ENCODE data around the gene PTPRS.
A peak's percentile ranks its signal among the peaks of the same experiment; 100 is the strongest.

PTPRS gene

DNA sequence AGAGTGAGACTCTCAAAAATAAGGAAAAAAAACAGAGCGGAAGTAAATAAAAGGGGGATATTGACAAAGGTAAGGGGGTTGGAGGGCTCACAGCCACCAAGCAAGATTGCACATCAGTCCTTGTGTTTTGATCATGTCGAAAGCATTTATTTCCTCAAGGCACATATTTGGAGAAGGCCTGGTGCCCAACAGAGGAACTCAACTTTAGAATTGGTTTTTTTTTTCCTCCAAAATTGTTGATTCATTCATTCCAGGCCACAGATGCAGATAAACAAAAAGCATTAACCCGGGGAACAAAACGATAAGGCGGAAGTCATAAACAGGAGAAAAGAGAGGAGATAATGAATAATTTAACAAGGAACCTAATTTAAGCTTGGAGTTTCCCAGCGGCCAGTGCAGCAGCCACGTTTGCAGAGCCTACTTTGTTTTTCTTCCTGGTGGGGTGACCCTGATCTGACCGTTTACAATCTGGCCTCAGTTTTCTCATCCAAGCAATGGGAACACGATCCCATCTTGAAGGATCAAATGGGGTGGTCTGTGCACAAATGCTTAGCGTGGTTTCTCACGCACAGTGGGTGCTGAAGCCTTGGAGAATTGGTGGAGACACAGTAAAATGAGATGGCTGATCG, 2.1 kb upstream of the PTPRS start:
- Mint-ChIP-seq H3K9me3 (peaks cover 4% of the 10 kb centered on the region), H3K36me3 (ENCODE audit: low read depth) (no peaks in the 10 kb centered on the region), H3K27me3 (peaks cover 48% of the 10 kb centered on the region), H3K27ac (no peak overlapping the region), H3K4me3 (no peak overlapping the region), H3K4me1 (peaks cover 18% of the 10 kb centered on the region)
- ATAC-seq (no peak), DNase-seq (no peak)

DNA sequence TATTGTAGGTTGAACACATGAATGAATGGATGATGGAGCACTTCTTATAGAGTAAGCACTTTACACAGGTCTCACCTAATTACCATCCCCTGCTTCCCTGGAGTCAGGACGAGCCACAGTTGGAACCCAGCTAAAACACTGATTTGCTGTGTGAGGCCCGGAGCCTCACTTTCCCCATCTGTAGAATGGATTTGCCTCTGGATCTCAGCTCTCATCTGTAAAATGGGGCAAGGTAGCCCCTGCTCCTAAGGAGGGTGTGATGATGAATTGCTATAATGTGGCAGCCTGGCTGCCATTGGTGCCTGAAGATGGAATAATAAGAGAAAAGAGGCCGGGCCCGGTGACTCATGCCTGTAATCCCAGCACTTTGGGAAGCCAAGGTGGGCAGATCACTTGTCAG, 1.4 kb upstream of the PTPRS start:
- no peak for DNase-seq
- Mint-ChIP-seq H3K9me3 (no peaks in the 10 kb centered on the region), H3K27ac (no peak overlapping the region), H3K4me3 (no peak overlapping the region), H3K4me1 (peaks cover 18% of the 10 kb centered on the region), H3K27me3 (peaks cover 53% of the 10 kb centered on the region), H3K36me3 (ENCODE audit: low read depth) (no peaks in the 10 kb centered on the region)
- no peak for ATAC-seq

GRCh38 chr19:5341448-5341820, 822 bp upstream of the PTPRS start:
- DNase-seq: no peak
- no peaks in the 10 kb centered on the region for H3K9me3 Mint-ChIP-seq
- ATAC-seq: no peak
- H3K4me1 Mint-ChIP-seq: peaks cover 17% of the 10 kb centered on the region
- peaks cover 53% of the 10 kb centered on the region for H3K27me3 Mint-ChIP-seq
- H3K27ac Mint-ChIP-seq: no peak overlapping the region
- no peak overlapping the region for H3K4me3 Mint-ChIP-seq
- H3K36me3 Mint-ChIP-seq (ENCODE audit: low read depth): no peaks in the 10 kb centered on the region

DNA sequence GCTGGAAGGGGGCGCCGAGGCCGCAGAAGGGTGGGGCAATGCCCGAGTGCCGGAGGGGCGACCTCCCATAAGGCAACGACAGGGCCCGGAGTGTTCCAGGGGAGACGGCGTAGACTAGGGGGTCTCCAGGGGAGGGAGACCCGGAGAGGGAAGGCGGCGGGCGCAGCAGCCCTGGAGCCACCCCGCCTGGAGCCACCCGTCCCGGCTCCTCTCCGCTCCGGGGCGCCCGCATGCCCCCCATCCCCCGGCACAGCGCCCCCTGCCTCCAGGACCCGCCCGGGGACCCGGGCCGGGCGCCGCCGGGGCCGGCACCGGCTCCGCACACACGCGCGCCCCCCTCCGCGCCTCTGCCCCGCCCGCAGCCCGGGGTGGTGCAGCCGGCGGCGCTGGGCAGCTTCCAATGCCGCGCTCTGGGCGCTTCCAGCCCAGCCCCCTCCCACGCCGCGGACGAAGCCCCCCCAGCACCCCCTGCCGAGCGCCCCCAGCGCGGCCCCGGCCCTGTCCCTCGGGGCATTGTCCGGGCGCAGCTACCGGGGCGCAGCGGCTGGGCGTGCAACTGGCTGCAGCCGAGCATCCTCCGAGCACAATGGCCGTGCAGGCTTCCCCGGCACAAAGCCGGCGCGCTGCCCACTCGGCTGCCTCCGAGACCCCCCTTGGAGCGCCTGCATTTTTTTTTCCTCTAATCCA, 519 bp downstream of the PTPRS start:
- Mint-ChIP-seq H3K4me1 (peaks cover 23% of the 10 kb centered on the region), H3K9me3 (no peaks in the 10 kb centered on the region), H3K36me3 (ENCODE audit: low read depth) (no peaks in the 10 kb centered on the region), H3K4me3 (peak overlapping the region; percentile 42), H3K27ac (no peak overlapping the region), H3K27me3 (peaks cover 60% of the 10 kb centered on the region)
- peak; percentile 18 for ATAC-seq
- DNase-seq: no peak

DNA sequence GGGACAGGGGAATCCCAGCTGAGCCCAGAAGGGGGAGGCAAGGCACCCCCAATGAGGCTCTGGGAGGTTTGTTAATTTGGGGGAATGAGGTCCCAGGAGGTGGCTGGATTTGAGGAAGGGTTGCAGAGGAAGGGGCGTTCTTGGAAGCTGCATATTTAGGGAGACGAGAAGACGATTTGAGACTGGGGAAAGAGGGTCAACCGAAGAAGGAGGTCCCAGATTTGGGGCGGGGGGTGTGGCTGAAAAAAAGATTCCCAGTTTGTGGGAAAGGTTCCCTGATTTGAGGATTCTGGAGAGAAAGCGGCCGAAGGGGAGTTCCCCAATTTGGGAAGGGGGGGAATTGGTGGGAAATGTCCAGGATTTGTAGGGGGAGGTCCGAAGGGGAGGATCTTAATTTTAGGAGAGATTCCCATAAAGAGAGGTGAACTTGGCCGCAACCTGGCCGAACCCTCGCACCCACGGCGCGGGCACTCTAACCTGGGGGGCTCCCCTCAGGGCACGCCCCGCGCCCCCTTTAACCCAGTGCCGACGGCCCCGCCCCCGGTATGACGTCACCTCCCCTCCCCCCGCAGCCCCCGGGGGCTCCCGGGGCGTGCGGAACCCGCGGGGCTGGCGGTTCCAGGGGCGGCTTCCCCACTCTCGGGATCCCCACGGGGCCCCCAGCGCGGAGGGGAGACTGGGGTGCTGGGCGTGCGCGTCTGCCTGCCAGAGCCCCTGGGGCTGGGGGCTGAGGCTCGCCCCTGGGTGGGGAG, 1.2 kb downstream of the PTPRS start:
- H3K4me1 Mint-ChIP-seq: peaks cover 23% of the 10 kb centered on the region
- no peak overlapping the region for H3K27ac Mint-ChIP-seq
- no peaks in the 10 kb centered on the region for H3K36me3 Mint-ChIP-seq (ENCODE audit: low read depth)
- H3K4me3 Mint-ChIP-seq: peak overlapping the region; percentile 63
- no peak for ATAC-seq
- H3K27me3 Mint-ChIP-seq: peaks cover 63% of the 10 kb centered on the region
- no peaks in the 10 kb centered on the region for H3K9me3 Mint-ChIP-seq
- DNase-seq: no peak

- Mint-ChIP-seq H3K36me3 (ENCODE audit: low read depth) (no peaks in the 10 kb centered on the region), H3K9me3 (no peaks in the 10 kb centered on the region), H3K27me3 (peaks cover 66% of the 10 kb centered on the region), H3K4me3 (peak overlapping the region; percentile 63), H3K4me1 (peaks cover 23% of the 10 kb centered on the region), H3K27ac (no peak overlapping the region)
- no peak for ATAC-seq
- peak; percentile 13 for DNase-seq
Measured at GRCh38 chr19:5338656-5339197, 1.9 kb downstream of the PTPRS start.

GRCh38 chr19:5337708-5338655, 2.6 kb downstream of the PTPRS start:
- ATAC-seq (no peak), DNase-seq (no peak)
- Mint-ChIP-seq H3K27me3 (peaks cover 68% of the 10 kb centered on the region), H3K27ac (no peak overlapping the region), H3K9me3 (no peaks in the 10 kb centered on the region), H3K4me3 (no peak overlapping the region), H3K36me3 (ENCODE audit: low read depth) (no peaks in the 10 kb centered on the region), H3K4me1 (peaks cover 23% of the 10 kb centered on the region)

DNA sequence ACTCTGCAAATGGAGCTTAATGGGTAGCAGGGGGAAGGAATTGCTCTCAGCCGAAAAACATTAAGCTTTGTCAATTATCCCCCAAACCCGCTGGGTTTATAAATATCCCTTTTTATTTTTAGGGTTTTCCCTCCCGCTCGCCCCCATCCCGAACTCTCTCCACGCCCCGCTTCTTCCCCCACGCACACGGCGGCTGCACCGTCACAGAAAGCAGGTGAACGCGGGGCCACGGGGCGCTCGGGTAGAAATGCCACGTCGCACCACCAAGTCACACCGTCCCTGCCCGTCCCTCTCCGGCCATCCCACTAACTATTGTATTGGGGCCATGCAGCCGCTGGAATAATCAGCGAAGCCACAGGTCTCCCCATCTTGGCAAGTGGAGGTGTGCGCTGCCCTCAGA, 3.5 kb downstream of the PTPRS start:
- no peak overlapping the region for H3K27ac Mint-ChIP-seq
- no peak overlapping the region for H3K4me3 Mint-ChIP-seq
- H3K9me3 Mint-ChIP-seq: no peaks in the 10 kb centered on the region
- ATAC-seq: no peak
- H3K4me1 Mint-ChIP-seq: peaks cover 23% of the 10 kb centered on the region
- H3K27me3 Mint-ChIP-seq: peaks cover 64% of the 10 kb centered on the region
- DNase-seq: no peak
- H3K36me3 Mint-ChIP-seq (ENCODE audit: low read depth): no peaks in the 10 kb centered on the region

- no peaks in the 10 kb centered on the region for H3K36me3 Mint-ChIP-seq (ENCODE audit: low read depth)
- ATAC-seq (no peak), DNase-seq (no peak)
- no peak overlapping the region for H3K4me3 Mint-ChIP-seq
- no peak overlapping the region for H3K27ac Mint-ChIP-seq
- H3K27me3 Mint-ChIP-seq: peaks cover 62% of the 10 kb centered on the region
- no peaks in the 10 kb centered on the region for H3K9me3 Mint-ChIP-seq
- peaks cover 23% of the 10 kb centered on the region for H3K4me1 Mint-ChIP-seq
Measured at GRCh38 chr19:5336195-5336965, 4.2 kb downstream of the PTPRS start.

DNA sequence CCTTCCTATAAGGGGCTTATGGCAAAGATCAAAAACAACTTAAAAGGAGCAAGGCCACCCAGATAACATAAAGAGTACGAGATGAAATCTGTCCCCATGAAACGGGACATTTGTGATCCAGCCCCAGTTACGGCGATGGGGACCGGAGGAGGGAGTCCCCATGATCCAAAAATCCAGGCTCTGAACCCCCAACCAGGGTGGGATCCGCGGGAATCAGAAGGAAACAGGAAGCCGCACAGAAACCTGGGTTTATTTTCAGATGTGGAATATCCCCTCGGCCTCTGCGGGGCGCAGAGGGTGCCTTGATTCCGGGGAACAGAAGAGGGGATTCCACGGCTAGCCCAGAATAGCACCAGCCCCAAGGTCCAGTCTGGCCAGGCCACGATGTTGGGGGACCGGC, 5.0 kb downstream of the PTPRS start:
- peaks cover 21% of the 10 kb centered on the region for H3K4me1 Mint-ChIP-seq
- H3K27me3 Mint-ChIP-seq: peaks cover 57% of the 10 kb centered on the region
- DNase-seq (no peak), ATAC-seq (no peak)
- no peak overlapping the region for H3K4me3 Mint-ChIP-seq
- no peaks in the 10 kb centered on the region for H3K9me3 Mint-ChIP-seq
- no peaks in the 10 kb centered on the region for H3K36me3 Mint-ChIP-seq (ENCODE audit: low read depth)
- H3K27ac Mint-ChIP-seq: peak overlapping the region; percentile 25

DNA sequence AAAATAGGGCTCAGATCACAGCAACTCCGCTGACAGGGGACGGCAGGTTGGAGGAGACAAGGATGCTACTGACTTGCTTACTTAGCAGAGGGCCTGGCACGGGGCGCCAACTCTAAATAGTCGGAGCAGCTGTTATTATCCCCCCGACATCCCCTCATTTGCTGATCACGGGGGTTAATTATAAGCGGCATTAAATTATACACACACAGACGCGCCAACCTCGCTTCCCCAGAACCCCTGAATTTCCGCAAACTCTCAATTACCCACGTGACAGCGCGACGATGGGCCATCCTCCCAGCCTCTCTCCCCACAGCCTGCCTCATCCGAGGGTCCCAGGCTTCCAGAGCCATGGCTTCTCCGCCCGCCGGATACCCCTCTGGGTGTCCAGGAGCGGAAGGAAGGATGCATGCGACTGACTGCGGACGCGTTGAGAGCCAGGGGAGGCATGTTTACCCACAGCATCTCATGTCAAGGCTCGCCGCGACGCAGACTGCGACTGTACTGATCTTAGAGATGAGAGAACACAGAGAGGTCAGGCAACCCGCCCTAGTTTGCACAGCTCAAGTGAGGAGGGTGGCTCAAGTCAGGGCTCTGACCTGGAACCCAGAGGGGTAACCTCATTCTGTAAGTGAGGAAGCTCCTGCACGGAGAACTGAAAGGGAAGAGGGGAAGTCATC, 5.7 kb downstream of the PTPRS start:
- peaks cover 55% of the 10 kb centered on the region for H3K27me3 Mint-ChIP-seq
- H3K4me1 Mint-ChIP-seq: peaks cover 20% of the 10 kb centered on the region
- ATAC-seq (no peak), DNase-seq (no peak)
- H3K27ac Mint-ChIP-seq: peak overlapping the region; percentile 25
- H3K36me3 Mint-ChIP-seq (ENCODE audit: low read depth): no peaks in the 10 kb centered on the region
- H3K9me3 Mint-ChIP-seq: no peaks in the 10 kb centered on the region
- H3K4me3 Mint-ChIP-seq: no peak overlapping the region

- no peak for ATAC-seq
- Mint-ChIP-seq H3K4me3 (no peak overlapping the region), H3K27ac (no peak overlapping the region), H3K27me3 (peaks cover 53% of the 10 kb centered on the region), H3K36me3 (ENCODE audit: low read depth) (no peaks in the 10 kb centered on the region), H3K9me3 (no peaks in the 10 kb centered on the region), H3K4me1 (peaks cover 18% of the 10 kb centered on the region)
- no peak for DNase-seq
Measured at GRCh38 chr19:5334366-5334739, 6.3 kb downstream of the PTPRS start.
